HEK293T (cell line): Measurements from ENCODE around the gene PSG2.
"Not testable (repeated sequence)": the region's sequence is repeated elsewhere in the genome, so short reads cannot be mapped to it uniquely, and the experiment has no call there.

Experiments
- CTBP1 ChIP-seq: fragments of 450-650 bp; IDR thresholded peaks from 2 replicates; pipeline ENCODE4 v1.6.1; 2016; ENCODE audit warnings: borderline replicate concordance
- ELF4 ChIP-seq: fragments of 450-650 bp; IDR thresholded peaks from 2 replicates; pipeline ENCODE4 v1.6.1; 2017; ENCODE audit warnings: antibody characterized with exemption
- FOXK2 ChIP-seq: fragments of 450-650 bp; IDR thresholded peaks from 2 replicates; pipeline ENCODE4 v1.6.1; 2016; ENCODE audit warnings: mild to moderate bottlenecking
- FOXM1 ChIP-seq: fragments of 450-650 bp; IDR thresholded peaks from 2 replicates; pipeline ENCODE4 v1.6.1; 2017; ENCODE audit warnings: mild to moderate bottlenecking, borderline replicate concordance
- HDGF ChIP-seq: fragments of 450-650 bp; IDR thresholded peaks from 2 replicates; pipeline ENCODE4 v1.6.1; 2017; ENCODE audit warnings: antibody characterized with exemption, borderline replicate concordance
- LEF1 ChIP-seq: fragments of 450-650 bp; IDR thresholded peaks from 2 replicates; pipeline ENCODE4 v1.6.1; 2017; ENCODE audit warnings: mild to moderate bottlenecking, borderline replicate concordance
- NFRKB ChIP-seq: fragments of 450-650 bp; IDR thresholded peaks from 2 replicates; pipeline ENCODE4 v1.6.1; 2016; ENCODE audit warnings: mild to moderate bottlenecking, moderate library complexity
- SP1 ChIP-seq: fragments of 450-650 bp; IDR thresholded peaks from 2 replicates; pipeline ENCODE4 v1.6.1; 2017
- SUZ12 ChIP-seq: fragments of 450-650 bp; IDR thresholded peaks from 2 replicates; pipeline ENCODE4 v1.6.1; 2016; ENCODE audit warnings: mild to moderate bottlenecking
- TARDBP ChIP-seq: fragments of 450-650 bp; IDR thresholded peaks from 2 replicates; pipeline ENCODE4 v1.6.1; 2016
- ZNF384 ChIP-seq: fragments of 450-650 bp; IDR thresholded peaks from 2 replicates; pipeline ENCODE4 v1.6.1; 2016
- TF ChIP-seq, protein P1 (sequence below): fragments of 450-650 bp; IDR thresholded peaks from 2 replicates; pipeline ENCODE4 v1.6.1; 2016

DNA sequence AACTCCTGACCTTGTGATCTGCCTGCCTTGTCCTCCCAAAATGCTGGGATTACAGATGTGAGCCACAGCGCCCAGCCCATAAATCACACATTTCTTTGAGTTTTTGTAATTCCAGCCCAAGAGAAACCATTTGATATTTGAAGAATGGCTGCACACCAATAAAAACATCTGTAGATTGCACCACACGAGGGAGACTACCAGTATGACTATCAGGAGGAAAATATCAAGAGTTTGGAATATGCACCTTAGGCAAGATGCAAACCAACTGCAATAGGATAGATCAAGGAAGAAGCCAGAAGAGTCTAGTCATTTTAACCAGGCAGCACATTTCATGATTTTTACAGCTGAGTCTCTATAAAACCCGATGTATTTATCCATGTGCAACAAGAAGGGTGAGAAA lies 20.1 kb downstream of the PSG2 start:
- not testable (repeated sequence) for TF ChIP-seq SUZ12, SP1, FOXM1, TARDBP, LEF1, ELF4, FOXK2, HDGF, NFRKB, ZNF384, CTBP1
- TF ChIP-seq, protein P1, sequence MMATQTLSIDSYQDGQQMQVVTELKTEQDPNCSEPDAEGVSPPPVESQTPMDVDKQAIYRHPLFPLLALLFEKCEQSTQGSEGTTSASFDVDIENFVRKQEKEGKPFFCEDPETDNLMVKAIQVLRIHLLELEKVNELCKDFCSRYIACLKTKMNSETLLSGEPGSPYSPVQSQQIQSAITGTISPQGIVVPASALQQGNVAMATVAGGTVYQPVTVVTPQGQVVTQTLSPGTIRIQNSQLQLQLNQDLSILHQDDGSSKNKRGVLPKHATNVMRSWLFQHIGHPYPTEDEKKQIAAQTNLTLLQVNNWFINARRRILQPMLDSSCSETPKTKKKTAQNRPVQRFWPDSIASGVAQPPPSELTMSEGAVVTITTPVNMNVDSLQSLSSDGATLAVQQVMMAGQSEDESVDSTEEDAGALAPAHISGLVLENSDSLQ, result not testable (repeated sequence)
